ENCODE results near the gene CAMKV.

DNA sequence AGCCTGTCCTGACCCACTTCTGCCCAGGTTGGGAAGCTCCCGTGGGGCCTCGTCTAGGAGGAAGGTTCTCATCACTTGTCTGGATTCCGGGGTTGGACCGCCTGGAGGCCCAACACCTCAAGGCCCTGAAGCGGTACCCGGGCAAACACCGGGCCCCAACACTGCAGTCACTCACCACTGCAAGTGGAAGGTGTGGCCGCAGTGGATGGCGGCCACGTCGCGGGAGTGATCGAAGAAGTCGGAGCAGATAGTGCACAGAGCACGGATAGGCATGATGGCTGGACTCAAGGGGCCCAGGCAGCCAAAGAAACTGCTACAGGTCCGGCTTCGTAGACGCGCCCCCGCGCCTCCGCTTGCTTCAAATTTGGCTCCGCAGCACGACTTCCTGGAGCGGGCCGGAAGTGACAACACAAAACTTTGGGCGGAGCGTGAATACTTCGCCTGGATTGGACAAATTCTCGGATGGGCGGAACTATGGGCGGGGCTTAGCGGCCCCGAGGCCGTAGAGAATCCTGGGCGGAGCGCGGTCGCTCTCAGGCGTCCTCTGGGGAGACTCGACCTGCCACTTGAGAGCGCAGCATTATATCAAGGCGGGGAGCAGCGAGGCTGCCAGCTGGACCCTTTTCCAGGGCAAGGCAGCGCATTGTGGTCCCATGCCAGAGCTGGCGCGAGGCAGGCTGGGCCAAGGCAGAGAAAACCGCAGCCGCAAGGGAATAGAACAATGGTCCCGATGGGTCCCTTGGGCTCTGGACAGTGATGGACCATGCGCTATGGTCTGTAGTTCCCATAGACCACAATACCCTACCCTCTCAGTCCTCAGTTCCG is 13.3 kb downstream of the CAMKV start, which contains the start of gene TRAIP:
- TF ChIP-seq POLR2A (IDR thresholded peaks at IDR 0.05), result peak in 1 of 2 donors; percentile 39
- TF ChIP-seq, protein P1, sequence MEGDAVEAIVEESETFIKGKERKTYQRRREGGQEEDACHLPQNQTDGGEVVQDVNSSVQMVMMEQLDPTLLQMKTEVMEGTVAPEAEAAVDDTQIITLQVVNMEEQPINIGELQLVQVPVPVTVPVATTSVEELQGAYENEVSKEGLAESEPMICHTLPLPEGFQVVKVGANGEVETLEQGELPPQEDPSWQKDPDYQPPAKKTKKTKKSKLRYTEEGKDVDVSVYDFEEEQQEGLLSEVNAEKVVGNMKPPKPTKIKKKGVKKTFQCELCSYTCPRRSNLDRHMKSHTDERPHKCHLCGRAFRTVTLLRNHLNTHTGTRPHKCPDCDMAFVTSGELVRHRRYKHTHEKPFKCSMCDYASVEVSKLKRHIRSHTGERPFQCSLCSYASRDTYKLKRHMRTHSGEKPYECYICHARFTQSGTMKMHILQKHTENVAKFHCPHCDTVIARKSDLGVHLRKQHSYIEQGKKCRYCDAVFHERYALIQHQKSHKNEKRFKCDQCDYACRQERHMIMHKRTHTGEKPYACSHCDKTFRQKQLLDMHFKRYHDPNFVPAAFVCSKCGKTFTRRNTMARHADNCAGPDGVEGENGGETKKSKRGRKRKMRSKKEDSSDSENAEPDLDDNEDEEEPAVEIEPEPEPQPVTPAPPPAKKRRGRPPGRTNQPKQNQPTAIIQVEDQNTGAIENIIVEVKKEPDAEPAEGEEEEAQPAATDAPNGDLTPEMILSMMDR (IDR thresholded peaks at IDR 0.05), result no peak
